GM18858 (cell line): Measurements from ENCODE around the gene RAD51B.

Source experiments
- ATAC-seq: cut with Tn5 transposase; IDR thresholded peaks from one replicate; pipeline ENCODE4 v1.9.1; 2021; ENCODE audit not compliant: unreplicated experiment

RAD51B gene

DNA sequence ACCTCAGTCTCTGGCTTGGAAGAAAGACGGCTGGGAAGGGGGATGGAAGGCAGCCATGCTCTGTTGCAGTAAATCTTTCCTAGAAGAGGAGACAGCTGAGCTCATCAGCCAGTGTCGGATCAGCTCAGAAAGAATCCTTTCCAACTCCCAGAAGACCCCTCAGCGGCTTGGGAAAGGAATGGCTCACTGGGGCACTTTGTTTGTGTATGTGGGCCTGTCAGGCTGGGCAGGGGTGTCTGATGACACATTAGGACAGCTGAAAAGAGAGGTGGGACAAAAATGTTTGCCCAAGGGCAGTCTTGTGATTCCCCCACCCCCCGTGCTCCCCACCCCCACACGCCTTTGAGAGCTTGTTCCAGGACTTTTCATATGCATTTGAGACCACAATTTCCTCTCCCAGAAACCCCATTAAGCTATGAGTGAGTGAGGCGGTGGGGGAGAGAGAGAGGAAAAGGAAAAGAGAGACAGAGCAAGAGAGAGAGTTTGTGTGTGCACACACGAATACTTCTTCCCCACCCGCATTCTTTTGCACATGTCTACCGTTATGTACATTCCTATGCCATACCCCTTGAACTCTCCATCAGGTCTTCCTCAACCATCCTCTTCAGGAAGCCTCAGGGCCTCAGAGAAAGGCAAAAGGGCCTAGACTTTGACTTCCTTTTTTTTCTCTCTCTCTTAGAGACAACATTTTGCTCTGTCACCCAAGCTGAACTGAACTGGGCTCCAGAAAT, 774.4 kb downstream of the RAD51B start:
- ATAC-seq: no peak

DNA sequence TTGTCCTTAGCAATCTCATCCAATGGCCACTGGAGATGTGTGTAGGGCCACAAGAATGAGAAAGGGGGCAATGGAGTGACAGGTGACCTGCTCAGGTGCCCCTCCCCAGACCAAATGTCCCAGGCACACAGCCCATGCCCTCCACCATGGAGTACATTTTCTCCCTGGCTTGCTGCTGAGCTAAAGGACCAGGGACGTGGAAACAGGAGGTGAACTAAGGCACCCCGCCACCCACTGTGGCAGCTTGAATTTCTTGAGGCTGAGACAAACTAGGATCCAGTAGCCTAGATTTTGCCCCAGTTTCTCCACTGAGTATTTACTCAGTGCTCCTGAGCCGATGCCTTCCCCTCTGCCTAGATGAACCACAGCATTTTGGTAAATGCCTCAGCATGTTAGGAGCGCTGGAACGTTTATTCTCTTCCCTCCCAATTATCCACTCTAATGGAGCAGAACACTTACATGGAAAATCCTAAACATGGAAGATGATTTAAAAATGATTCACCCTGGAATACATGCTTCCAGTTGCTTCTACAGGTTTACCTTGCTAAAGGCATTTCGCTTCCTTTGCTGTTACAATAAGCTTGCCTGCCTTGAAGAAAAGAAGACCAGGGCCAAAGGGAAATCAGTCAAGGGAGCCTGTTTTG, 775.3 kb downstream of the RAD51B start:
- no peak for ATAC-seq

DNA sequence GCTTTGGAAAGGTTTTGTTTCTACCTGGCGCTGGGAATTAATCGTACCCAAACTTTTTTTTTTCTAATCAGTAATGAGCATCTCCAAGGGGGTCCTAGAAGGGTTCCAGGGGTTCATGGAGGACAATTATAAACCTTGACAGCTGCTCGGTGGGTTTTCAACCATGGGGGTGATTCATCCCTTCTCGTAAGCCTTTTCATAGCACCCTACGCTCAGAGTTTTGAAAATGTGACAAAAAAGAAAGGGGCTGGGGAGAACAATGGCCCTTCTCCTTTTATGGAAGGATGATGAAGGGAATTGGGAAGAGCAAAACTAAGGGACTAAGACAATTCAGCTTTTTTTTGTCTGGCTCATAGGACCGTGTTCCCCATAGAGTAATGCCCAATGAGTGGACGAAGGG, 776.6 kb downstream of the RAD51B start:
- no peak for ATAC-seq

DNA sequence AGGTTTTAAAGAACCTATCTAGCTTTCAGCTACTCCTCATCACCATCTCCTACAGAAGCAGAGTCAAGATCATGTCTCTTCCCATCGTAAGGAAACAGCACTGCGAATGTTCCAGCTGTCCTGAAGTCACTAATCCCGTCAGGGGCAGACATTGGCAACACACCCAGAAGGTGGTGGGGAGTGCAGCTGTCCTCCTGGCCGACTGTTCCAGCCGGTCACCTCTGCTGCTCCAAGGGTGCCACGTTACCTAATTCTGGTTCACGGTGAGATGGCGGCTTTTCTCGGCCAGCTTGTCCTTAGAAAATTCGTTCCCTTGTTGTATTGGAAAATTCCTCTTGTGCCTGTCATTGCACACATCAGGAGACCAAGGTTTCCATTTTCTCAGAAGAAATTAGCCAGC, 777.1 kb downstream of the RAD51B start:
- ATAC-seq: no peak

DNA sequence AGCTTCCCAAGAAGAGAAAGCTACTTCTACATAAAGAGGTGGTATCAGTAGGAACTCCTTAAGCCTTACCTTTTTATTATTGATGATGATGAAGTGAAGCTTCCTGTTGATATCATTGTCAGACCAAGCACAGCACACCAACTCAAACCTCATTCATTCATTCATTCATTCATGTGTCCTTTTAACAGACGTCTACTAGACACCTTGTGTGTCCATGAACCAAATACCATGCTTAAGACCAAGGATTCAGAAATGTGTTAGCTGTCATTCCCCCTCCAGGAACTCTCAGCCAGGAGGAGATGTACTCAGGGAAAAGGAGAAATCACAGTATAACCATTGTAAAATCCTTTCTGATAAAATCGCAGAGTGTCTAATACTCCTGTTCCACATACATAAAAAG, 778.5 kb downstream of the RAD51B start:
- no peak for ATAC-seq

DNA sequence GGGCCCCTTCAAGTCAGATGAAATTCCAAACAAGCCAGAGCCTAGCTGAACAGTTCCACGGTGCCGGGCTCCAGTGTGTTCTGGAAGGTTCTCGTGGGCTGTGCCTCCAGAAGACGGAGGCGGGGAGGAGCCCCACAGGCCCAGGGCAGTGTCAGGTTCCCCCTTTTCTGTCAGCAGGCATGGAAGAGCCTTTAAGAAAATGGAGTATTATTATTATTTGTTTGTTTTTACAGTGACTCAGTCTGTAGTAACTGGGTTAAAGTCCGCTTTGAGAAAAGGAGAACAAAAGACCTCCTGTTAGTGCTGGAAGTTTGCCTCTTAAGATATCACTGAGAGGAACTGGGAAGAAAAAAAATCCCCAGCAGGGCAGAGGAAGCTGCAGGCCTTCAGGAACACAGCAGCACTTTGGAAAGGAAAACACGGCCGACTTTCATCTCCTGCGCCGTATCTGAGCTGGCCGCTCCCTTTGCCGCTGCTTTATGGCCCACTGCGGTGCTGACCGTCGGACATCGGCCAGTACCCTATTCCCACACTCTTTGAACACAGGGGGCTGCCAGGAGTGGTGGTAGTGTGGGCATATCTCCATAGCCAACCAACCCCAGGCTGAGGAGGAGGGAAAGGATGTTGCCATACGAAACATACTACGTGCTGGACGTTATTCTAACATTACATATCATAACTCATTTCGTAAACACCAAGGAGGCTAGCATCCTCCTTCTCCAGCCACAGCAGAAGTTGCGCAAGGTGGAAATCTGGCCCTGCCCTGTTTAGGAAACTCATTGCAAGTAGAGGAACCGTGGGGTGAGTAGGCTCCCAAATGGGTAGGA, 779.3 kb downstream of the RAD51B start:
- ATAC-seq: no peak

DNA sequence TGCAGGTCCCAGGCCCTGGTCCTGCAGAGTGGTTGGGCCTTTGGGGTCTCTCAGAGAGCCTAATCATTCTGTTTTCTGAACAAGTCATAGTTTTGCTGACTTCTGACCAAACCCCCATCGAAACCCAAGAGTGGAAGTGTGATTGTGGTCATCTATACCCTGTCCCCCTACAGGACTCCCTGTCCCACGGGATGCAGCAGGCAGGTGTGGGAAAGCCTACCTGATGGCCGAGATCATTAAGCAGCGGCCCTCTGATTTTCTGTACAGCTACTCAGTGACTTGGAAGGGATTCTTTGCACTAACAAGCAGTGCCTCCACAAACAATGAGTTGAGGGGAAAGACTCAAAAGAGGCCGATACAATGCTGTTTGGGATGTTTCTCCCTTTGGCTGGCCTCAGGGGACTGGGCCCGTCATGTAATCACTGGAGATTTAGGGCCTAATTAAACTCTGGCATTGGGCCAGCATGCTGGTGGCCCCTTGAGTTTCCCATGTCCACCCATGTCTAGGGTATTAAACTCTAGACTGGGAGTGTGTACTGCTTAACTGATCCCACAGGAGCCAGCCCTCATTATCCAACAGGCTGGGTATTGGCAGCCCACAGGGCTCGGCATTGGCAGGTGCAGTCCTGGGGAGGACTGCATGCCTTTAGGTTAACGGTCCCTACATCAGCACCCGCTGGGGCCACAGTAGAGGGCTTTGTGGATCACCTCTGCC, 780.5 kb downstream of the RAD51B start:
- no peak for ATAC-seq

DNA sequence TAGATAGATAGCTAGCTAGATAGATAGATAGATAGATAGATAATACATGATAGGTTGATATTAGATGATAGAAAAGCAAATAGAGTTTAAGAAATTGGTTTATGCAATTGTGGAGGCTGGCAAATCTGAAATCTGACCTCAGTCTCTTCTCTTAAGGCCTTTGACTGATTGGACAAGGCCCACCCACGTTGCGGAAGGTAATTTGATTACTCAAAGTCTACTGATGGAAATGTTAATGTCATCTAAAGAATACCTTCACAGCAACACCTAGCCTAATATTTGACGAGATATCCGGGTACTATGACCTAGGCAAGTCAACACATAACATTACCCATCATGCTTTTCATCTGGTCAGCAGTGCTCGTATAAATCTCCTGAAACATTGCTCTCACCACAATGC, 782.9 kb downstream of the RAD51B start:
- no peak for ATAC-seq

DNA sequence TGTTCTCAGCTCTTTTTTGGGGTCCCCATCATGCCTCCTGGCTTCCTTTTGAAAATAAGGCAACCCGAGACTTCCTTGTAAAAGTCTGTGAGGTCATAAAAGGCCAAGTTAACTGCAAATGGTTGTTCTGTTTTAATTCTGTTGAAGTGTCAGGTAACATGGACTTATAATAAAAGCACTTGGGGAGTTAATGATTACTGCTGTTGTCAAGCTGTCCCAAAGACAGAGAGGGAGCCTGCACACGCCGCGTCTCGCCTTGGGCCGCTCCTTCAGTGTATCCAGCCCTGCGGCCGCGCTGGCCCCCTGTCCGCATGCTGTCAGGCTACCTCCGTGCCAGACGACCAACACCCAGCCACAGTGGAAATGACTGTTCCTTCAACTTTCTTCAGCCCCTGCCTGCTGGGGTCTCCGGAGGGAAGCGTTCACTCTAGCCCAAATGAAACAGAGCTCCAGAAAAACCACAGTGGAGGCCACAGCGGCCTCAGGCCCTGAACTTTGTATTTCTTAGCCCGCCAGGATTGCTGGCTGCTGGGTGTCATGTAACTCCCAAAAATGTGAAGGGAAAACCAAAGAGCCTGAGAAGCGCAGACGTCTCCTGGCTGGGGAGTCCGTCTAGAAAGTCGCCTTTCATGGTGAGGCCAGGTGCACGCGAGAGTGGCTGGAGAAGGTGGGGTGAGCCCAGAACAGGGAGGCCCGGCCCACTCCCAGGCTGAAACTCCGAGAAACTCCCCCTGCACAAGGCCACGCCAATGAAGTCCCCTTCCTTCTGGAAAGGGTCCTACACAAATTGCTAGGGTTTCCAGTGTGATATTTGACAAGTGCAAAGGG, 784.2 kb downstream of the RAD51B start:
- no peak for ATAC-seq

DNA sequence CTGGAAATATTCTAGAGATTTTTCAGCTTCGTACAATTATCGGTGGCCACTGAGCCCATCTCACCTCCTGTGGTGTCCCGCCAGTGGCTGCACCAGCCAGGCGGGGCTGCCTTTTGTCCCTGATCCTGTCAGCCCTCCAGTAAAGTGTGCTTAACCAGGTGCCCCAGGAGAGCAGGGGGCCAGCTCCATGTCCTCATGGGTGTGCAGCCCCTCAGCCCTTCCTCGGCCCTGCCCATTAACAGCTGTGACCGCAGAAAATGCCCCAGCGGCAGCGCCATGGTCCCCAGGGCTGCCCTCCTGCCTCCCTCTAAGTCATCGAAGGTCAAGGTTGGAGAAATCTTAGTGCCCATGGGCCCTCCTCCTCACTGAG, 784.8 kb downstream of the RAD51B start:
- no peak for ATAC-seq

DNA sequence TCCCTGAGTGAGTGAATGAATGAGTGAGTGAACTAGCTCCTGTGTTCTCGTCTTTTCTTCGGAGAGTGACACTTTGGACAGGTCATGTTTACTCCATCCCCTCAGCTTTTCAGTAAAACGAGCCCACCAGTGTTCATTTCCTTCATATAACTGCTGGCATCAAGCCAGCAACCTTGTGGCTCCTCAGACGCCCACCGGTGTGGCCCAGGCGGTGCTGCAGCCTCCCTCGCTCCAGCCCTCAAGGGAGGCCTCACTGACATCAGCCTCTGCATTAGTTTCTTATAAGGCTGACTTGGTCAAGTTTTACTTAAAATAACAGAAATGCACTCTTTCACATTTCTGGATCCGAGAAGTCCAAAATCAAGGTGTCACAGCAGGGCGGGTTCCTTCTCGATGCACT, 785.2 kb downstream of the RAD51B start:
- no peak for ATAC-seq

DNA sequence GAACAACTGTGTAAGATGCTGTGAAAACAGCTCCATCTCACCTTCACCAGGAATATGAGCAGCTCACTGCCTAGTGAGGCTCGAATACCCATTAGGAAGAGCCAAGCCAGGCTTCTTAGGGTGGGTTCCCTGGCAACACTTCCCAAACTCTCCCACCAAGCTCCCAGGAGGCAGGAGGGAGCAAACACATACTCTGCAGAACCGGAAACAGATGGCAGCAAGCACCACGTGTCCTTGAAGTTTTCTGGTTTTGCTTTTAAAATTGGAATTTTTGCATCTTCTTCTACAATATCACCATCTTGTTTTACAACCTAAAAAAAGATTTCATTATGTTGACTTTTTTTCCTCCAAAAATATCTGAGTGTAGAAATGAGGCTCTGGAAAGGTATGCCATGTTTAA, 786.6 kb downstream of the RAD51B start:
- no peak for ATAC-seq

DNA sequence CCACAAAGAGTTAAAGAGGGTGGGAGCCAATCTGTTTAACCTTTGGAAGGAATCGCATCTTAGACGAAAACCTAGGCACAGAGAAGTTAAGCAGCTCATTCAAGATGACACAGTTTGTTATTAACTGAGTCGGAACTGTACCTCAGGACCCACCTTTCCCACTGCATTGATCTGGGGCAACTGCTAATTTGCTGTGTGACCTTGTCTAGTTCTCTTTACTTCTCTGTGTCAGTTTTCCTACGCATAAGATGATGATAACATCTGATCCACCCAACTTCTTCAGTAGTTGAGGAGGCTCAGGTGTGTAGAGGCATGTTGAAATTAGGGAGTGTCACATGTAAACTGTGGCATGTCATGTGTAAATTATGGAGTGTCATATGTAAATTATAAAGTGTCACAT, 787.1 kb downstream of the RAD51B start:
- ATAC-seq: no peak

DNA sequence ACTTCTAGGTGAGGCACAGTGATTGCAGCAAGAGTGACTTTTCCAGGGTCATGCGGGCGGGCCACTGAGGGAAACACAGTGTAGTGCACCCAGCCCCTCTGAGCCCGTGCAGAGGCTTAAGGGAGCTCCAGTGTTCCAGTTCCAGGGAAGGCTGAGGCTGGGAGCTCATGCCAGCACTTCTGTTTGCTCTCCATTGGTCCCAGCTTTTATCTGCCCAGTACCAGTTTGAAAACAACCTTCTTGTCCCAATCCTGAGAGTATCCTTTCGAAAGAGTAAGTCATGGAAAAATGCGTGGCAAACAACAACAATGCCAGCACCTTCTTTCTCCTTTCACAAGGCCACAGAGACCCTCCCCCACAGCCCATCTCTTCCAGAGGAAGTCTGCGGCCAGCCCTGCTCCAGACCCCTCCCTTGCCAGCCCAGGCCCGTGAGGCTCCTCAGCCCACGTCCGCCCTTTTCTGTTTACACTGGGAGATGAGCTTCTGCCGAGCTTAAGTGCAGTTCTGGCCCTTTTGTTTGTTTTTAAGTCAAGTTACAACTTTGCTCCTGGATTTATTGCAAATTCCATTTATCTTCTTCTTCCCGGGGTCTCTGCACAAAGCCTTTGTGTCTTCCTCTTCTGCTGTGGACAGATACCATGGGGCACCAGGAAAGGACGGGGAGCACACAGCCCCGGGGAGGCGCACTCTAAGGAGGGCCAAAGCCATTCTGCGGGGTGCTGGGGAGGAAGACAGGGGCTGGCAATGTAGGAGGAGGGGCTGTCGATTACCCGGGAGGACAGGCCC, 787.7 kb downstream of the RAD51B start:
- ATAC-seq: no peak

DNA sequence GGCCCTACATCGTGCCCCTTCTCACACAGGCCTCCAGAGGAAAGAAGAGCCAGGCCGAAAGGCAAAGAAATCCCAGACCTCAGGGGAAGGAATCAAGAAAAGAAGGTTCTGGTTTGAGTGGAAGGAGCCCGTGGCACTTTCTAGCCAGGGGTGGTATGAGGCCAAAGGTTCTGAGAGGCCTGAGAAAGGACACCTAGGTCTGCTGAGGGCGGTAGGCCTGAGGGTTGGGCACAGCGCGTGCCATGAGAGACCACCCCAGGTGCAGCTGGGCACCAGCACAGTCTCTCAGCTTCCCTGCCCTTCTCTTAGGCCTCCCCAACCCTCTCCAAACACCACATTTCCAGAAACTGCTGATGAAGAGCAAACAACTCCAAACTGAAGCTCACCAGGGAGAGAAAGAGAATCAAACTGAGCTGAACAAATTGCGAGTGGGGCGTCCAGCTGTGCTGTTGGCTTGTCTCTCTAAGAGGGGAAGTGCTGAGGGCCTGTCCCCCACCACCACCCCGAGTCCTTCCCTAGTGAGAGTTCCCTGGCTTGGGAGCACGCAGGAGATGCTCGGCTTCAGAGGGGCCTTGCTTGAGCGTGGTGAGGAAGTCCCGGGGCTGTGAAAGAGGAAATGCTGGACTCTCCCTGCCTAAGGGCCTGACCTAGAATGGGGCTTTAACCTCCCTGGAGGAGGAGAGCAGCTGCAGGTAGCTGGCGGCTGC, 788.4 kb downstream of the RAD51B start:
- no peak for ATAC-seq

DNA sequence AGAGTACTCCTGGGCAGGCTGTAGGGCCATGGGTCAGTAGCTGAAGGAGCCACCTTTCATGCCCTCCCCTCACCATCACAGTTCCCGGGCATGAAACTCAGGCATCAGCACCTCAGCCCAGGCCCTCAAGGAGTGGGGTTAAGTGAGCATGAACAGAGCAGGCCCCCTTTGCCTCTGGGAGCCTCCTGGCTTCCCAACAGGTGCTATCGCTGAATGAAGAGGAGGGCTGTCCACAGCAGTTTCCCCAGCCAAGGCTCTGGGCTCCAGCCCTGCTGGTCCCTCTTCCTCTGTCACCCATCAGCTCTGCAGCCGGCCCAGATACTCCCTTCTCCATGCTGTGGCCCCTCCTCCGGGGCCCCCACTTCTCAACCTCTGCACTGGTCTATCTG, 789.0 kb downstream of the RAD51B start:
- no peak for ATAC-seq

DNA sequence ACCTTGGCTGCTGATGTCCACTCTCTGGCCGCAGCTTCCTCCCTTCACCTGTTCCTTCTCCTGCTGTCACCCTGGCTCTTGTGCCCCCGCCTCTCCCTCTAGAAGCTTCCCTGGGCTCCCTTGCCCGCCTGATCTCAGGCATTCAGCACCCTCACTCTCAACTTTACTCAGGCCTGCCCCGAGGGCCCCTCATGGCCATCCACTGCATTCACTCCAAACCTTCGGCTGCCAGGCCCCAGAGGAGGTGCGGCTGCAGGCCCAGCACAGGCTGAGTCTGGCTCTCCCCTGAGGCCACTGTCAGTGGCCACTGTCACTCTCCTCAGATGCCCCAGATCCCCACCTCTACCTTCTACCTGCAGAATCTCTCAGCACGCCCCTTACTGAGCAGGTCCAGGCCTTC, 789.4 kb downstream of the RAD51B start:
- no peak for ATAC-seq

DNA sequence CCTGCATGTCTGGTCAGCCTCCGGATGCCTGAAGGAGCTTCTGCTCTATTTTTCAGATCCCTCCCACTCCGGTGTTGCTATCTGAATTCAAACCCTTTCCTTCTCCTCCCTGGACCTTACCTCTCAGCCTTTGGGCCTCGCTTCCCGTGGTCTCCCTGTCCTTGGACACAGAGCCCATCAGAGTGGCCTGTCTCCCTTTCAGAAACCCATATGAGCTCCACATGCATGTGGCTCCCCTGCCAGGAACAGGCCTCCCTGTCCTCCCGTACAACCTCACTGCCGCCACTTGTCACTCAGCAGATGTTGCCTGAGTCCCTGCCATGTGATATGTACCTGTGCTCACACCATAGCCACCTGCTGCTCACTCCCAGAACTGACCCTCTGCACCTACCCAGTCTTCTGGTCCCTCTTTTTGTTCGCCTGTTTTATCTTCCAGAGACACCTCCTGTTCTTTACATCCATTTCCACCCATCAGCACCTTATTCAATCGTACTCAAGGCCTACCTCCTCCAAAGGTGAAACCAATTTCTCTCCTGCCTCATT, 790.7 kb downstream of the RAD51B start:
- no peak for ATAC-seq

DNA sequence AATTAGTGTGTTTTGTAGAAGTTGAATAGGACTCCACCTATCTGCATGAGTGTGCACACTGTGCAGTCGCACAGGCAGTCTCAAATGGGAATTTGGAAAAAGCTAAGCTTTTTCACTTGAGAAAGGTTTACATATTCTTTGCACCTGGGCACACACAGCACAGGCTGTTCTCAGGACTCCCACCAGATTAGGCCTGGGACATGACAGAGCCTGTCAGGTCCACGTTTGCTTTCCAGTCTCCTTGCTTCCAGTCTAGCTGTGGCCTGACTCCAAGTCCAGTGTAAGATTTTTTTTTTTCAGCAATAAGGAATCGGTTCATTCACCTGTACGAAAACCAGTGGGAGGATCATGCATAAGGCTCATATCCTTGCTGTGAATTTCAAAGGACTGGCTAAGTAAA, 792.0 kb downstream of the RAD51B start:
- no peak for ATAC-seq
